Cardiac fibroblast (primary cell): ENCODE data around the gene RHBDD2.

Source experiments
- DNase-seq, 2 donors: peaks; one replicate each; pipeline versions ENCODE4 v3.0.0 to v3.0.0-alpha.2; 2010; ENCODE audit warnings: low read depth in 2 of 2
- H3K4me3 ChIP-seq, 2 donors: replicated peaks in 1 of 2; 1 replicate in 1 of 2; 2 replicates in 1 of 2; pipeline ENCODE4 v1.5.1; 2011; ENCODE audit warnings: low read depth in 2 of 2, low read length in 2 of 2, mild to moderate bottlenecking in 2 of 2, moderate library complexity in 1 of 2
- CTCF ChIP-seq: IDR thresholded peaks from one replicate; pipeline ENCODE4 v1.5.1; 2011; ENCODE audit warnings: low read depth, mild to moderate bottlenecking, low read length, inconsistent platforms

The RHBDD2 gene

DNA sequence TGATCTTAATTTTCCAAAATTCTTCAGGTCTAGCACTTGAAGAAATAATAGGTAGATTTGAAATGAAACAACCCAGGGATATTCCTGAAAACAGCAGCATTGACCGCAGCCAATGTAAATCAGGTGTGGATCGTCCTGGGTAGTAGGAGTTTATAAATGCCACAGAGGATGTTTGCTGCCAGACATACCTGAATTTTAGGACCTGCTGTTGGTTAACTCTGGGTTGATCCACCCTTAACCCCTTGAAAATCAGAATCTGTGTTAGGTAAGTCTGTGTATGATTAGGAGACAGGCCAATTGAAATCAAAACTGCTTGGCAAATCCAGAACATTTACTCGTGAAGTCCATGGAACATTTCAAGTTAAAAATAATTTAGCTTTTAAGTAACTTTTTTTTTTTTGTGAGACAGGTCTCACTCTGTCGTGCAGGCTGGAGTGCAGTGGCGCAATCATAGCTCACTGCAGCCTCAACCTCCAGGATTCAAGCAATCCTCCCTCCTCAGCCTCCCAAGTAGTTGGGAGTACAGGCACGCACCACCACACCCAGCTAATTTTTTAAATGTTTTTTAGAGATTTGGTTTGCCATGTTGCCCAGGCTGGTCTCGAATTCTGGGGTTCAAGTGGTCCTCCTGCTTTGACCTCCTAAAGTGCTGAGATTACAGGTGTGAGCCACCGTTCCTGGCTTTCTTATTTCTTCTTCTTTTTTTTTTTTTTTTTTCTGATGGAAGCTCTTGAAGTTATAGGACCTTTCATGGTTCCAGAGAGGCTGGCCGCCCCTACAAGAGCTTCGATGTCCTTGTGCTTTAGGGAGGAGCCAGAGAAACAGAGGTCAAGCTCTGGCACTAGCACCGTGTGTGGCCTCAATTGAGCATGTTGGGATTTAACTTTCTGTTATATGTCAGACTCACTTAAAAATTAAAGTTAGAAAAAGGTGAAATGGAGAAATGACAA lies 38.1 kb downstream of the RHBDD2 start:
- no peak for TF ChIP-seq CTCF
- no peak overlapping the region for H3K4me3 ChIP-seq
- no peak for DNase-seq

DNA sequence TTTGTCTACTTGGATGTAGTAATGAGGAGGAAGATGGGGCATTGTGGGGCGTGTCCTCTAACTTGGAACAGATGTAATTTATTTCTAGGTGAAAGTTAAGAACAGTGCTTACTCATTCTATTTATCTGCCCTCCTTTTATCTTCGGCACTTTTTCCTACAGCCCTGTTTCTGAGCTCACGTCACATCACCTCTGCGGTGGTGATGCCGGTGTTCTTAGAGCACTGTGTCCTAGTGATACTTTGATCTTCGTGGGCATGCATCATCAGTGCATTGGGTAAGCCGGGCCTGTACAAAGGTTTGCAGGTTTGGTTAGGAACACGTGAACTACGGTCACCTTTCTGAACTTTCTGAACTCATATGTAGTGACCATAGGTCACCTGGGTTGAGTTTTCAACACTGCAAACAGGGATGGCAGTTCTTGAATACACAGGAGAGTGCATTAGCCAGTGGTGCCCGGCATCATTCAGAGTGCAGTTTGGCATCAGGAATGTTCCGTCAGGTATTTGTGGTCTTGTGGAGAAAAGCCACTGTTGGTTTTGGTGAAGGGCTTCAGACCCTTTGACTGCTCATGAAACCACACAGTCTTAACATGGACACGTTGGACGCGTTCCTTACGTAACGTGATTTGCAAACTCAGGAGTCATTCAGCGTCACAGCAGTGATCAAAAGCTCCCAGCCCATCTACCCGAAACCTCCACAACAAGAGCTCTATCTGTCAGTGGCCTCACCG lies 41.8 kb downstream of the RHBDD2 start:
- no peak overlapping the region for H3K4me3 ChIP-seq
- DNase-seq, result peak; percentile 36 to 74

DNA sequence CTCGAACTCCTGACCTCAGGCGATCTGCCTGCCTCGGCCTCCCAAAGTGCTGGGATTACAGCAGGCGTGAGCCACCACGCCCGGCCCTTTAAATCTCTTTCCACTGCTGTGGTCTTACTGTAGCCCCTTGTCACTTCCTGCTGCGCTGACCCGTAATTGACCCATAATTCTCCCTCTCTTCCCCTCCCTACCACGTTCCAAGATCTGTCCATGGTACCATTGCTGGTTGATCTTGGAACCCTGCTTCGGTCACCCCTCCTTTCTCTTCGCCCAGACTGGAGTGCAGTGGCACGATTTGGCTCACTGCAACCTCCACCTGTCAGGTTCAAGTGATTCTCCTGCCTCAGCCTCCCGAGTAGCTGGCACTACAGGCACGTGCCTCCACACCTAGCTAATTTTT lies 42.6 kb downstream of the RHBDD2 start:
- H3K4me3 ChIP-seq, result no peak overlapping the region
- DNase-seq, result no peak
- TF ChIP-seq CTCF, result no peak

More for the DNA sequence above, 41.8 kb downstream of the RHBDD2 start:
- TF ChIP-seq CTCF, result no peak

DNA sequence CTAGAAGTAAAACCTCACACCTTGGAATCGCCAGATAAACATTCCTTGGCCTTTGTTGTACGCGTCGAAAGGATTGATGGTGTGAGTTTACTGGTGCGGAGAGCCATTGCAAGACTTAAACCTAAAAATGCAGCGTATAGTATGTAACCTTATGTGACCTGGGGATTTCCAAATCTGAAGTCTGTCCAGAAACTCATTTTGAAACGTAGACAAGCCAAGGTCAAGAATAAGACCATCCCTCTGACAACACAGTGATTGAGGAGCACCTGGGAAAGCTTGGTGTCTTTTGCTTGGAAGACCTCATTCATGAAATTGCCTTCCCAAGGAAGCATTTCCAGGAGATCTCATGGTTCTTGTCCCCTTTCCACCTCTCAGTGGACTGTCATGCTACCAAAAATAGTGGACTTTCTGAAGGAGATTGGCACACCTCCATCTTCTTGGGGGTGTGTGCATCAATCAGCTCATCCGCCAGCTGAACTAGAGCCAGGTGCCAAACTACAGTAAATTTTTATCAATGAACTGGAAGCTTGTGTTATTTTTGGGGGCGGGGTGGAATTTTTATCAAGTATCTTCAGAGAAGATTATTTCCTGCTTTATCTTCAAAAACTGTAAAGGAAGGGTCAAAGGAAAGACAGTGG lies 44.3 kb downstream of the RHBDD2 start:
- H3K4me3 ChIP-seq, result no peak overlapping the region
- no peak for TF ChIP-seq CTCF
- no peak for DNase-seq

DNA sequence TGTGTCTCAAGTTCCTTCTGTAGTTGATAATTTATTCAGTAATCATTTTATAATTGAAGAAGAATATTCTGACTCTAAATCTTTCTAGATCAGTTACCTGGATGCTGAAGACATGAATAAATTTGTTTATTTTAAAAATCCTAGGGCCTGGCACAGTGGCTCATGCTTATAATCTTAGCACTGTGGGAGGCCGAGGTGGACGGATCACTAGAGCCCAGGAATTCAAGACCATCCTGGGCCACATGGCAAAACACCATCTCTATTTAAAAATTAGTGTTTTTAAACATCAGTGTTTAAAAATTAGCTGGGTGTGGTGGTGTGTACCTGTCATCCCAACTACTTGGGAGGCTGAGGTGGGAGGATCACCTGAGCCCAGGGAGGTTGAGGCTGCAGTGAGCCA lies 45.4 kb downstream of the RHBDD2 start:
- no peak for TF ChIP-seq CTCF
- H3K4me3 ChIP-seq, result no peak overlapping the region
- DNase-seq, result no peak

DNA sequence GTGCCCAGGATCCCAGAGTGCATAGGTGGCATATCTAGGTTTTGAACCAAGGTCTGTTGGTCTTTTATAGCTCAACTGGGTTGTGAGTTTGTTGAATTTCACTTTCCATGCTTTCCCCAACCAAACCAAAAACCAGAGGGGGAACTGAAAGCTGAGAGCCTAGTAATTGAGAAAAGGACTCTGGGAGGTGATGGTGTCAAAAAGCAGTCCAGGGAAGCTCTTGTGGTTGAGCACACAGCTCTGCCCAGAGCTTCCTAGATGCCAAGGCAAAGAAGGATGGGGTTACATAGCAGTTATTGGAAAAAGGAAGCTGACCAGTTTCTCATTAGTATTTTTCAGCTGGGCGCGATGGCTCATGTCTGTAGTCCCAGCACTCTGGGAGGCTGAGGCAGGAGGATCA lies 46.1 kb downstream of the RHBDD2 start:
- DNase-seq, result no peak
- H3K4me3 ChIP-seq, result no peak overlapping the region
- TF ChIP-seq CTCF, result no peak
